Amniotic epithelial cell (primary cell): ENCODE data around the gene ALCAM.
"Not testable (repeated sequence)": the region's sequence is repeated elsewhere in the genome, so short reads cannot be mapped to it uniquely, and the experiment has no call there.

Experiments used
- DNase-seq: peaks from one replicate; pipeline ENCODE4 v3.0.0-alpha.2; 2010; ENCODE audit warnings: low read depth

ALCAM gene

DNA sequence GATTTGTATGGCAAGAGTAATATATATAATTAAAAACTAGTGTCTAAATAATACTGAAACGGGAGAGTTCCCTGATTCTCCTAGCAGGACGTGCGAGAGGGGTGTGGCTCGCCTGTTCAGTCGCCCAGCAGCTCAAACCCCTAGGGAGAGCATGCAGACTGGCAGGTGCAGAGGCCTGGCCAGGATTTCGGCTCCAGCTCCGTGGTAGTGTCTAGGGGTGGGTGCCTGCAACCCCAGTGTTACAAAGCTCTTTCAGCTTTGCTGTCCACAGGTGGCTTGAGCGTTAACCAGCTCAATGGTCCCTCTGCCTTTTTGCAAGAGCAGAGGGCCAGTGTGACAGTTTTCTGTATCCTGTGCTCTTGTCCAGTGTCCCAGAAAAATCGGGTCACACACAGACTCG is 226.6 kb downstream of the ALCAM start:
- no peak for DNase-seq

DNA sequence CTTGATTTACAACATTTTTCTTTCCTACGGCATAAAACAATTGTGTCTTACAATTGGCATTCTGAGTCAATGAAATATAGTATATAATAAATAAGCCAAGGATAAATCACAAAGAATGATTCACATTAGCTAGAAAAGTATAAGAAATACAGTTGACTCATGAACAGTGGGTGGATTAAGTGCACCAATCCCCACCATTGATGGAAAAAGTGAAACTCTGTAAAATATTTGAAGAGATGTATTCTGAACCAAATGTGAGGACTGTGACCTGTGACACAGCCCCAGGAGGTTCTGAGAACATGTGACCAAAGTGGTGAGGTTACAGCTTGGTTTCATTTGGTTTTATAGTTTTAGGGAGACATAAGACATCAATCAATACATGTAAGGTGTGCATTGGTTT is 227.5 kb downstream of the ALCAM start:
- peak; percentile 40 for DNase-seq

DNA sequence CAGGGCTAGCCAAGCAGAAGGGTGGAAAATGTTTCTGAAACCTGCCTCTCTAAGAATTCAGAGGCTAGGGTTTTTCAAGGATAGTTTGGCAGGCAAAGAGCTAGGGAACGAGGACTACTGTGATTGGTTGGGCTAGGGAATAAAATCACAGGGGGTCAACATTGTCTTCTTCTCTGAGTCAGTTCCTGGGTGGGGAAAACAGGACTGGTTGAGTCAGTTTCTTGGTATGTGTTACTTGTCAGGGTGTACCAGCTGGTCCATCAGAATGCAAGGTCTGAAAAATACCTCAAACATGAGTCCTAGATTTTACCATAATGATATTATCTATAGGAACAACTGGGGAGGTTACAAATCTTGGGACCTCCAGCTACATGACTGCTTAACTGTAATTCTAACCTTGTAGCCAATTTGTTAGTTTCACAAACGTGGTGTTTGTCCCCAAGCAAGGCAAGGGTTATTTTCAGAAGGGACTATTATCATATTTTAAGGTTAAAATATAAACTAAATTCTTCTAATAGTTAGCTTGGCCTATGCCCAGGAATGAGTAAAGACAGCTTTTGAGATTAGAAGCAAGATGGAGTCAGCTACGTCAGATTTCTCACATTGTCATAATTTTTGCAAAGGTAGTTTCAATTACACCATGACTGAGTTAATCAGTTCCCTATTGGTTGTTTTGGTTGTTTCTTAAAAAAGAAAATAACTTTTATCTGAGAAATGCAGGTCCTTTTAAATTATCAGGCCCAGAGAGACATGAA is 231.5 kb downstream of the ALCAM start:
- DNase-seq: peak; percentile 96

DNA sequence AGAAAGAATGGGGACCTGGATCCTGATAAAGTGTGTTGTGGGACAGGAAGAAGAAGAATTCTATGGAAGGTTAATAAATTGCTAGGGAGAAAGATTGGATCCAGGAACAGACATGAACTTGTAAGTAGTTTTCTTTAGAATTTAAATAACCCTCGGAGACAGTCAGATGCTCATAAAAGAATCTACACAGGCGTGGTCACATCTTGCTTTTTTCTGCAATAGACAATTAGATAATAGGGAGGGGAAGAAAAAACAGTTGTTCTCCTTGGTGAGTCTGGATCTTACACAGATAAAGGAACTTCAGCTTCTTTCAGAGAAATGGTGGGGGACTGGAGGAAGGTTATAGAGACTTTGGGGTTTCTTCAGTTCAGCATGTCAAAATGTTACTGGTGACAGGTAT is 232.6 kb downstream of the ALCAM start:
- DNase-seq: no peak

DNA sequence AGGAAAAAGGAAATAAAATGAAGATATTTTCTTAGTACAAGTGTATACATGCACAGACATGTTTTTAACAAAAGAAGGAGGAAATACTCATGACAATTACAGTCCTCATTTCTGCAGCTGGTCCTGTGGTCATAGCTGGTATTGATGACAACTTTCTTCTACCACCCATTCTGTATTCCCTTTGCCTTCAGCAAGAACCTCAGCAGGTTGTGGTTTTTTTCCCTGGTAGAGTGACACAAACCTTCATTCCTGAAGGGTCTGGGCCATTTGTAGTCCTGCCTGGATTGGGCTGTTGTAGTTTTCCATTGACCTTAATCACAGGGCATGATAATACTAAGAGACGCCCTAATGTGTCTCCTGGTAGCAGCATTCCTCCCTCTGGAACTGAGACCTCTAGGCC is 235.0 kb downstream of the ALCAM start:
- DNase-seq: not testable (repeated sequence)

DNA sequence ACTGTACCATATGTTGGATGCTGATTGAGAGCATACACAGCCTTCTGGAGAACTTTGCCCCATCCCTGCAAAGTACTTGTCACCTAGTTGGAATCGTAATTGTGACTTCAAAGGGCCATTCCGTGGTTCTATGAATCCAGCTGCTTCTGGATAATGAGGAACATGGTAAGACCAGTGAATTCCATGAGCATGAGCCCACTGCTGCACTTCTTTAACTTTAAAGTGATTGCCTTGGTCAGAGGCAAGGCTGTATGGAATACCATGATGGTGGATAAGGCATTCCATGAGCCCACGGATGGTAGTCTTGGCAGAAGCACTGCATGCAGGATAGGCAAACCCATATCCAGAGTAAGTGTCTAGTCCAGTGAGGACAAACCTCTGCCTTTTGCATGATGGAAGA is 235.6 kb downstream of the ALCAM start:
- DNase-seq: not testable (repeated sequence)

DNA sequence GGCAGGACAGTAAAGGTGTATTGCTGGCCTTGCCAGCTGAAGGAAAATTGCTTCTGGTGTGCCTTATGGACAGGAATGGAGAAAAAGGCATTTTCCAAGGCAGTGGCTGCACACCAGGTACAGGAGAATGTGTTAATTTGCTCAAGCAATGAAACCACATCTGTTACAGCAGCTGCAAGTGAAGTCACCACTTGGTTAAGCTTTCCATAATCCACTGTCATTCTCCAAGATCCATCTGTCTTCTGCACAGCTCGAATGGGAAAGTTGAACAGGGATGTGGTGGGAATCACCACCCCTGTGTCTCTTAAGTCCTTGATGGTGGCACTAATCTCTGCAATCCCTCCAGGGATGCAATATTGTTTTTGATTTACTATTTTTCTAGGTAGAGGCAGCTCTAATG is 236.8 kb downstream of the ALCAM start:
- DNase-seq: not testable (repeated sequence)

DNA sequence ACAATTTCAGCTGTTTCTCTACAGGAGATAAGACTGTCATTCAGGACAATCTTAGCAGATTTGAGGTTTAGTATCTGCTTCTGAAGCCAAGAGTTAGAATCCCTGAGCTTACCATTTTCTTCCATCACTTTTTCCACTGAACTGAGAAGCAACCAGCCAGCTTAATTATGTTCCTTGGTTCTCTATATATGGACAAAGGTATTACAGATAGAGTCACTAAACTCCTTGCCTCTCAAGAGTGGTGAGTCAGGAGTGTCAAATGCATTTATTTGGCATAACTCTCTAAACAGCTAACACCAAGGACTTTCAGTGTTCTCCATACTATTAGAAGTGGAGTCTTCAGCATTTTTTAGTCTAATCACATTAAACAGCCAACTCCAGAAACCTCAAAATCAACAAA is 239.3 kb downstream of the ALCAM start:
- peak; percentile 56 for DNase-seq

DNA sequence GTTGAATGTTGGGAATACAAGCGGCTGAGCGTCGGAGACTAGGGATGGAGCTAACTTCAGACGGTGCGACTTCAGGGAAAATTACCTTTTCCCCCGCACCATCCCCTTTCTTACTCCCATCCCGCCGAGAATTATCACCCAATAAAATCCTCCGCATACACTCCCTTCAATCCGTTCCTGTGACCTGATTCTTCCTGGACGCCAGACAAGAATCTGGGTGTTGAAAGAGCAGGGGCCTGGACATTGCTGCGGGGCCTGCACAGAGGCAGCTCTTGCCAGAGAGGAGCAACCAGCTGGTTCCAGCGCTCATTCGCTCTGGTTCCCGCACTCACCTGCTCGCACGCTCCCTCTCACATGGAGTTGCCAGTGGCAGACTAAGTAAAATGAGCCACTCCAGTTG is 241.9 kb downstream of the ALCAM start:
- DNase-seq: peak; percentile 29

DNA sequence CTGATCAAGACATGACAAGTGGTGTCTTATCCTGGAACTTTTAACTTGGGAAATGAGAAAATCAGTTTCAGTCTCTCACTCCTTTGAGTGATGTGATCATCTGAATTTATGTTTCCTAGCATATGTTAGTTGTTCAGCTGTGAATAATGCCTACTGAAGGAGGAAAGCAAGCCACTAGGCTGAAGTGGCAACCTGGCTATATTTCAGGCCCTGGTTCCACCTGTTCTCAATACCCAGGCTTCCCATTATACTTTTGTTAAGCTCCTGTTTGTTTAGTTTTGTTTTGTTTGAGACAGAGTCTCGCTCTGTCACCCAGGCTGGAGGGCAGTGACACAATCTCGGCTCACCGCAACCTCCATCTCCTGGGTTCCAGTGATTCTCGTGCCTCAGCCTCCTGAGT is 243.8 kb downstream of the ALCAM start:
- no peak for DNase-seq

DNA sequence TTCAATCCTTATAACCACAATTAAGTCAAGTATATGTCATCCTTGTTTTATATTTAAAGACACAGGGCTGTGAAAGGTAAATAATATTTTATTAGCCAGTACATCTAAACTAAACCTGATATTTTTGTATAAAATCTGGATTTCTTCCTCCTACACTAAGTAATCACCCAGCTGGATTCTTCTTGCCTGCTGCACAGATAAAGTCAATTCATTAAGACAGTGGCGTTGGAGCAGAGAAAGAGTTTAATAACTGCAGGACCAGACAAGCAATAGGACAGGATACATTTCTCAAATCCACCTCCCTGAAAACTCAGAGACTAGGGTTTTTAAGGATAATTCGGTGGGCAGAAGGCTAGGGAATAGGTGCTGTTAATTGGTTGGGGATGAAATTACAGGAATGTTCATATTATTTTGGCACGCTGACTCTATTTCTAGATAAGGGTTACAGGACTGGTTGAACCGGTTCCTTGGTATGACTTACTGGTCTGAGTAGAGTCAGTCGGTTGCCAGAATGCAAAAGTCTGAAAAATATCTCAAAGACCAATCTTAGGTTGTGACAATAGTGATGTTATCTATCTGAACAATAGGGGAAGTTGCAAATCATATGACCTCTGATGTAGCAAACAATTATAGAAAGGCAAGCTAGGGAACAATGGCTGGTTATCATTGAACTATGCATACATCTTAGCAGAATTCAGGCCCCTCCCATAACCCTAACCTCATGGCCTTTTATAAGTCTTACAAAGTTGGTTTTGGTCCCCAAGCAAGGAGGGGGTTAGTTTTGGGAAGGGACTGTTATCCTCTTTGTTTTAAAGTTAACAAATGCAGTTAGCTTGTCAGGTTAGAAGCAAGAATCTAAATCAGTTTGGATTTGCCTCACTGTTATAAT is 244.8 kb downstream of the ALCAM start:
- DNase-seq: no peak

DNA sequence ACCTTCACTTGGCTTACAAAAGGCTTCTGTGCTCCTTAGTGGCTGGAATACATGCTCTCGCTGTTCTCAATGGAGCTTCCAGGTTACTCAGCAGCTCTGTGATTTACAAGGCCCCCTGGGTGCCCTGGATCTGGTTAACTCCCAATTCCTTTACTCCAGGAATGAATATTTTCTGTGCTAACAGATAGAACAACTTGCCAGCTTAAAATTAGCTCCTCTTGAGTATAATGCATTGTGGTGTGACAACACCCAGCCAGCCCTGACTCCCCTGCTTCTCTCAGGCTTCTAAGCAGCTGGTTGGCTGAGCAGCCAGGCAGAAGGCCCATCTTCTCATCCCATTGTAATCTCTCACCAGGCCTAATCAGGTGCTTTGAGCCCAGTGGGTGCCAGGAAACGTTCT is 246.4 kb downstream of the ALCAM start:
- DNase-seq: peak; percentile 13

DNA sequence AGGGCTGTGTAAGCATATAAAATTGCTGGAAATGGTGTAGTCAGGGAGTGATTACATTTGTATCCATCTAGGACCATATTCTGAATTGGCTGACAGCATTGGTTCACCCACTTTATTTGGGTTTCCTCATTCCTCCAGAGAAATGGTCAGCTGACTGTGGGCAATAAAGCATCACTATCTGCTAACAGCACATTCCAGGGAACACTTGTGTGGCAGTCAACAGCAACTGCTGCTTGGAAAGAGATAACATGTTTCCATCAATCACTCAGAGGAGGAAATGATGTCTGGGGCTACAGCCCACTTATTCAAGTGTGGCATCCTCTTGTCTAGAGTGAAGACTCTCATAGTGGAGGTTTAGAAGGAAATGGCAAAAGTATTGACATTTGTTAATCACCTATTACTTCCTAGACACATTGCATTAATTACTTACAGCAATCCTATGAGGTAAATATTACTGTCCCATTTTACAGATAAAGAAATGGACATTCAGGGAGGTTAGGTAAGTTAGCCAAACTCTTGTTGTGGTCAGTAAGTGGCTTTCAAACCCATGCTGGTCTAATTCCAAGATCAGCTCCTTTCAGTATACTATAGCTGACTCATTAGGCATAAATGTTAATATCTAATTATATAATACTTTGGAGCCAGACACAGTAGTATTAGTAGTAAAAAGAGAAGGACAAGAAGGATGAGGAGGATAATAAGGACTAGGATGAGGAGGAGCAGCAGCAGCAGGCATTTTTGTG is 247.8 kb downstream of the ALCAM start:
- DNase-seq: peak; percentile 63

DNA sequence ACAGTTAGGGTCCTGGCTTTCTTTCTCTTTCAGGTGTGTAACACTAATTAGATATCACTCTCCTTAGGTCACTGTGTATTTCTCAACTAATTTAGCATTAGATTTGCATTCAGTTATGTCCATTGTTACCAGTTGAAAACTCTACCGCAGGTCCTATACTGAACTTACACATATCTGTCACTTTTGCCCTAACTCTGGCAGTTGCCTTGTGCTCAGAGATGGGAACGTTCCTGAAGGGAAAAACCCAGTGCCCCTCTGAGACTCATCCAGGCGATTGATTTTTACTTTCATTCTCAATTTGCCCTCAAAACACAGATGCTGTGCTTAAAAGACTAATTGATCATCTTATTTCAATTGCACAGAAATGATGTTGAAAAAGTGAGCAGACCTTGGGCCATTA is 249.1 kb downstream of the ALCAM start:
- no peak for DNase-seq

DNA sequence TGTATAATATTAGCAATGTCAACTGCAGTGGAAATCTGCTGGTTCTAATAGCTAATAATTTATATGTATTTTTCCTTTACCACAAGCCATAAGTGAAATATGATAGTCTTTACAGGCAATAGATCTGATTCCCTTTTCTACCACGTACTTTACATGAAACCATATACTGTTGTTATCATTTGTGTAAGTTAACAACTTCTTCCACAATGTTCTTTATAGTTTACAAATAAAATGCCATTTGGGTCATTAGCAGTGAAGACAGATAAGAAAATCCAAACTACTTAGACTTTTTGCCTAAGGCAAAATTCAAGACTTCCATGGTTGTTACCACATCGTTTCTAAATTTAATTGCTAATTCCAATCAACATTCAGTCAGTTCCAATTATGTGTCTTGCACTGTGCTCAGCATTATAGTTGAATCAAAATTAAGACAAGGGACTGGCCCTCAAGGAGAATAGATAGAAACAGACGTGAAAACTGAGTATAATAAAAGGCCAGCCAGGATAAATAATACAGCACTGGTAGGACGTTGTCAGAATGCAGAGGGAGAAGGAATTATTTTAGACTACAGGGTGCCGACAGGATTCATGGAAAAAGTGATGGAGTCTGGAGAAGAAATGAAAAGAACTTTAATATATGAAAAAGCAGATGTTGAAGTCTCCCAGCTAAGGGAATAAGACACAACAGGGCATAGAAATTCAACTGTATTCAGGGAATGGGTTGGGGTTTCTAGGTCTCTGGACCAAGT is 249.8 kb downstream of the ALCAM start:
- DNase-seq: no peak

DNA sequence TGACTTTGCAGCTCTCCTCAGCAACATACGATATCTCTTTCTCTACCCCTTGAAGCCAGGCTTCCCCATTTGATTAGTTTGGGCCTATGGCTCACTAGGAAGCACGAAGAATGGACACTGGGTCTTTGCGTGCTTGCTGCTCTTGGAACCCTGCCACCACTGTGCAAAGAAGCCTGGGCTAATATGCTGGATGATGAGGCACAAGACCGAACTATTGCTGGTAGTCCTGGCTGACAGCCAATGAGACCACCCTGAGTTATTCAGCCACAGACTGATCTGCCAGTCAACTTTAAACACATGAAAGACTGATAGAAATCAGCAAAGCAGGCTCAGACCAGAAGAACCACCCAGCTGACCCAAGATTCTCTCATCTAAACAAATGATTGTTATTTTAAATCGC is 251.8 kb downstream of the ALCAM start:
- no peak for DNase-seq

DNA sequence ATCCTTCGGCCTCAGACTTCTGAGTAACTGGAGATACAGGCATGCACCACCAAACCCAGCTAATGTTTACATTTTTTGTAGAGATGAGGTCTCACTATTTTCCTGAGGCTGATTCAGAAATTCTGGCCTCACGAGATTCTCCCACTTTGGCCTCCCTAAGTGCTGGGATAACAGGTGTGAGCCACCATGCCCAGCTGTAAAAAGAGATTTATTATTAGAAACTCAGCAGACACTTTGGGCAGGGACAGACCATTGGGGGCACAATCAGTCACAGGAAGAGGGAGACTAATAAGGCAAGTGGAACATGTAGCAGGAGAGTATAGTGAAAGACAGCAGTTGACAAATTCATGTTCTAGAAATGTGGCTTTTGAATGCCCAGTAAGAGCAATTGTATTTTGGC is 252.9 kb downstream of the ALCAM start:
- DNase-seq: no peak

DNA sequence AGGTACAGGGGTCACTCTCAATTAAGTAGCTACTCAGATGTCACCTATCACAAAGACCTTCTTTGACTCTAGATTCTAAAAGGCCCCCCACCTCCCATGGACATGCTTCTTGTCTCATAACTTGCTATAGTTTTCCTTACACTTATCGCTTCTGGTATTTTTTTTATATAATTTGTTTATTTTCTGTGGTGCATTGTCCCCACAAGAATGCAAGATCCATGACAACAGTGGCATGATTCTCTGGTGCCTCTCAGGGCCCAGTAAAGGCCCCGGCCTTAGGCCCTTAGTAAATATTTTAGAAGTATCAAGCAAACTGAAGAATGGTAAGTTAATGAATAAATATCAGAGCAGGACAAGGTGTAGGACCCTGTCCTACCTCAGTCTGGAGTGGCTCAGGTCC is 253.5 kb downstream of the ALCAM start:
- no peak for DNase-seq

DNA sequence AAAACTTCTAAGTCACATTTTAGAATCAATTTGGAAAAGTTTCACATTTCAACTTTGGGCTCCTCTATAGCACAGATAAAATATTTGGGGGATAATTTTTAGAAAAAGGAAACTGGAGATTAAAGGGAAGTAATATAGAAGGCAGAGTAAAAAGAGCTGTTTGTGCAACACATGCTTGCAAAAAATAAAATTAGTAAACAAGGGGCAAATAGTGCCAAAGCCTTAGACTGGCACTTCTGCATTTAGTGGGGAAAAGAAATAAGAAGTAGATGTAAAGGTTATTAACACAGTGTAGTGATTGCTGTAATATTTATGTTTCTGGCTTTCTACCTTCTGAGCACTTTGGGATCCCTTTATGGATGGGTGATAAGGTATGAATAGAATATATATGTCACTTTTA is 255.5 kb downstream of the ALCAM start:
- no peak for DNase-seq
